ENCODE measurements around the gene SOAT1.
"Not testable (repeated sequence)": the region's sequence is repeated elsewhere in the genome, so short reads cannot be mapped to it uniquely, and the experiment has no call there.

The SOAT1 gene

GRCh38 chr1:179372160-179372559 lies 78.6 kb downstream of the SOAT1 start:
- H3K27me3 ChIP-seq (ENCODE audit: control insufficient read depth, insufficient read depth, low read length, poor library complexity, severe bottlenecking): peaks cover 7% of the 10 kb centered on the region
- H3K9me3 ChIP-seq (ENCODE audit: control insufficient read depth, low read length): no peaks in the 10 kb centered on the region
- no peaks in the 10 kb centered on the region for H3K4me1 ChIP-seq (ENCODE audit: control insufficient read depth, insufficient read depth, low read length)
- H3K27ac ChIP-seq (ENCODE audit: insufficient read depth, low read depth, low read length, poor library complexity, severe bottlenecking): no peak overlapping the region
- no peak overlapping the region for H3K4me3 ChIP-seq (ENCODE audit: insufficient read depth, low read depth, low read length)
- H3K36me3 ChIP-seq (ENCODE audit: control insufficient read depth, insufficient read depth, low read length): no peaks in the 10 kb centered on the region
- WGBS, 2 experiments: 86 to 87% methylated on average over 4 of the region's 4 CpGs

GRCh38 chr1:179376223-179376622 lies 82.6 kb downstream of the SOAT1 start:
- no peaks in the 10 kb centered on the region for H3K4me1 ChIP-seq (ENCODE audit: control insufficient read depth, insufficient read depth, low read length)
- no peak overlapping the region for H3K4me3 ChIP-seq (ENCODE audit: insufficient read depth, low read depth, low read length)
- H3K27ac ChIP-seq (ENCODE audit: insufficient read depth, low read depth, low read length, poor library complexity, severe bottlenecking): no peak overlapping the region
- 91% methylated on average over 5 of the region's 6 CpGs for WGBS, 2 experiments
- no peaks in the 10 kb centered on the region for H3K36me3 ChIP-seq (ENCODE audit: control insufficient read depth, insufficient read depth, low read length)
- H3K9me3 ChIP-seq (ENCODE audit: control insufficient read depth, low read length): no peaks in the 10 kb centered on the region
- no peaks in the 10 kb centered on the region for H3K27me3 ChIP-seq (ENCODE audit: control insufficient read depth, insufficient read depth, low read length, poor library complexity, severe bottlenecking)

- H3K27me3 ChIP-seq (ENCODE audit: control insufficient read depth, insufficient read depth, low read length, poor library complexity, severe bottlenecking): no peaks in the 10 kb centered on the region
- no peak overlapping the region for H3K27ac ChIP-seq (ENCODE audit: insufficient read depth, low read depth, low read length, poor library complexity, severe bottlenecking)
- H3K4me1 ChIP-seq (ENCODE audit: control insufficient read depth, insufficient read depth, low read length): no peaks in the 10 kb centered on the region
- H3K9me3 ChIP-seq (ENCODE audit: control insufficient read depth, low read length): no peaks in the 10 kb centered on the region
- no peaks in the 10 kb centered on the region for H3K36me3 ChIP-seq (ENCODE audit: control insufficient read depth, insufficient read depth, low read length)
- H3K4me3 ChIP-seq (ENCODE audit: insufficient read depth, low read depth, low read length): no peak overlapping the region
Measured at GRCh38 chr1:179380299-179380698, 86.7 kb downstream of the SOAT1 start.

- Histone ChIP-seq H3K4me1 (ENCODE audit: control insufficient read depth, insufficient read depth, low read length) (no peaks in the 10 kb centered on the region), H3K36me3 (ENCODE audit: control insufficient read depth, insufficient read depth, low read length) (no peaks in the 10 kb centered on the region), H3K4me3 (ENCODE audit: insufficient read depth, low read depth, low read length) (no peak overlapping the region), H3K27me3 (ENCODE audit: control insufficient read depth, insufficient read depth, low read length, poor library complexity, severe bottlenecking) (no peaks in the 10 kb centered on the region), H3K27ac (ENCODE audit: insufficient read depth, low read depth, low read length, poor library complexity, severe bottlenecking) (no peak overlapping the region), H3K9me3 (ENCODE audit: control insufficient read depth, low read length) (no peaks in the 10 kb centered on the region)
- 73 to 78% methylated on average over 1 of the region's 1 CpG for WGBS, 2 experiments
Measured at GRCh38 chr1:179384027-179384426, 90.4 kb downstream of the SOAT1 start.

GRCh38 chr1:179385510-179385909 lies 91.9 kb downstream of the SOAT1 start:
- H3K36me3 ChIP-seq (ENCODE audit: control insufficient read depth, insufficient read depth, low read length): no peaks in the 10 kb centered on the region
- no peaks in the 10 kb centered on the region for H3K4me1 ChIP-seq (ENCODE audit: control insufficient read depth, insufficient read depth, low read length)
- no peaks in the 10 kb centered on the region for H3K9me3 ChIP-seq (ENCODE audit: control insufficient read depth, low read length)
- no peaks in the 10 kb centered on the region for H3K27me3 ChIP-seq (ENCODE audit: control insufficient read depth, insufficient read depth, low read length, poor library complexity, severe bottlenecking)
- 73 to 88% methylated on average over 1 of the region's 1 CpG for WGBS, 2 experiments
- H3K27ac ChIP-seq (ENCODE audit: insufficient read depth, low read depth, low read length, poor library complexity, severe bottlenecking): no peak overlapping the region
- no peak overlapping the region for H3K4me3 ChIP-seq (ENCODE audit: insufficient read depth, low read depth, low read length)

DNA sequence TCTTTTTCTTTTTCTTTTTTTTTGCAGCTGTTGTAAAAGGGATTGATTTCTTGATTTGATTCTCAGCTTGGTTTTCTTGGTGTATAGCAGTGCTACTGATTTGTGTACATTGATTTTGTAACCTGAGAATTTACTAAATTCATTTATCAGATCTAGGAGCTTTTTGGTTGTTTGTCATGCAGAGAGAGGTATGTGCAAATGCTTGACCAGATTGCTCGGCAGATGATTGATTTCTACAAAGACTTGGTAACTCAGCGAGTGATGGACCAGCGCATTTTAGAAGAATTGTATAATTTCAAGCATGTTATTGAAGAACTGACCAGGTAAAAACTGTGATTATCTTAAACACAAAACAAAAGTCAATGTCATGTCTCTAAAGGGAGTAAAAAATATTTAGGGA lies 100.1 kb downstream of the SOAT1 start:
- Histone ChIP-seq H3K27ac (ENCODE audit: insufficient read depth, low read depth, low read length, poor library complexity, severe bottlenecking) (no peak overlapping the region), H3K27me3 (ENCODE audit: control insufficient read depth, insufficient read depth, low read length, poor library complexity, severe bottlenecking) (no peaks in the 10 kb centered on the region), H3K9me3 (ENCODE audit: control insufficient read depth, low read length) (no peaks in the 10 kb centered on the region), H3K36me3 (ENCODE audit: control insufficient read depth, insufficient read depth, low read length) (no peaks in the 10 kb centered on the region), H3K4me1 (ENCODE audit: control insufficient read depth, insufficient read depth, low read length) (no peaks in the 10 kb centered on the region), H3K4me3 (ENCODE audit: insufficient read depth, low read depth, low read length) (no peak overlapping the region)
- WGBS, 2 experiments: 94 to 100% methylated on average over 3 of the region's 3 CpGs

- not testable (repeated sequence) for H3K27me3 ChIP-seq (ENCODE audit: control insufficient read depth, insufficient read depth, low read length, poor library complexity, severe bottlenecking); H3K4me3 ChIP-seq (ENCODE audit: insufficient read depth, low read depth, low read length); H3K27ac ChIP-seq (ENCODE audit: insufficient read depth, low read depth, low read length, poor library complexity, severe bottlenecking); H3K36me3 ChIP-seq (ENCODE audit: control insufficient read depth, insufficient read depth, low read length); H3K9me3 ChIP-seq (ENCODE audit: control insufficient read depth, low read length); H3K4me1 ChIP-seq (ENCODE audit: control insufficient read depth, insufficient read depth, low read length)
- 85 to 98% methylated on average over 2 of the region's 2 CpGs for WGBS, 2 experiments
Measured at GRCh38 chr1:179399399-179399798, 105.8 kb downstream of the SOAT1 start.
